Non-pigmented ciliary epithelial cell (primary cell): ENCODE results near the gene LZTS3.
"Not testable (repeated sequence)": the region's sequence is repeated elsewhere in the genome, so short reads cannot be mapped to it uniquely, and the experiment has no call there.

Experiments
- DNase-seq: peaks from one replicate; pipeline ENCODE4 v3.0.0-alpha.2; 2010; ENCODE audit warnings: low read depth

The LZTS3 gene

DNA sequence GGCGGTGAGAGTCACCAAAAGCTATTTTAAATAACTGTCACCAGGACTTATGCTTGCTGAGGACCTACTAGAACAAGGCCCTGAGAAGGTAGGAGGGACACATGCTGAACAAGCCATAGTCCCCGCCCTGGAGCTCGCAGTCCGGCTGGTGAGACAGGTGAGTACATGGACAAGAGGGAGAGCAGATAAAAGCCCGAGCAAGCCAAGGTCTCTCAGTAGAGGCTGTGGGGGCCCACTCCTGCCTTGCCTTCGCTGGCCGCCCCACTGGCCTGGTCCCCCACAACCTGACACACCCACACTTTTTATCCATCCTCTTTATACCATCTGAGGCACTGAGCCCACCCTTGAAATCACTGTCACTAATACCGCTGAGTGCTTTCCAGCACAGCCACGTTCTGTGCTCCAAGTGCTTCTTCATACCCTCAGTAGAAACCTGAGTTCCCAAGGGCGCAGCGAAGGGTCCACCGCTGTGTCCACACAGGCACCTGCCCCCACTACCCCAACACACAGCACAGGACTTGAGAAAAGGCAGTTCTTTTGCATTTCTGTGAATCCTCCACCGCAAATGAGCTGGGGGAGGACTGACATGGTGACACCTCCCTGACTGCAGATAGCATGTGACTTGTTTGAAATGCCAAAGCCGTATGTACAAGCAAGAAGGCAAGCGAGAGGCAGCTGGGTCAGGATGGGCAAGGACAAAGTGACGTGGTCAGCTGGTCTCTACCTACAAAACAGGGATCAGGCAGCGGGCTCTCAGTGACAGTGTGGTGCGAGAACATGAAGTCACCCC, 19.1 kb upstream of the LZTS3 start:
- no peak for DNase-seq

DNA sequence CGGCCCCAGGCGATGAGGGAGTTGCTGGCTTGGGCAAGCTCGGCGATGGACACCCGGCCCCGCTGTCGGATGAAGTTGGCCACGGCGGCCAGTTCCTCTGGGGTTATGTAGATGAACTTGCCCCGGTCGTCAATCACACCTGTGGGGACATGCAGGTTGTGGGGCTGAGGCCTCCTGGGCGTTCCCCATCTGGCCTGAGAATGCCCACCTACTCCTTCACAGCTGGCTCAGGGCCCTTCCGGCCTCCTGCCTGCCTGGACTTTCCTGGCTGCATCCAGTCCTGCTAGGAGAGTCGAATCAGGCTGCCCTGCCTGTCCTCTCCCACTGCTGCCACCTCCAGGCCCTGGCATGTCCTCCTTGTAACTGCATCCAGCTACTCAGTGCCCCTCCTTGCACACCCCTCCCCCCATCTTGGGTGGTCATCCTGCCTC, 17.3 kb upstream of the LZTS3 start:
- DNase-seq, result no peak

DNA sequence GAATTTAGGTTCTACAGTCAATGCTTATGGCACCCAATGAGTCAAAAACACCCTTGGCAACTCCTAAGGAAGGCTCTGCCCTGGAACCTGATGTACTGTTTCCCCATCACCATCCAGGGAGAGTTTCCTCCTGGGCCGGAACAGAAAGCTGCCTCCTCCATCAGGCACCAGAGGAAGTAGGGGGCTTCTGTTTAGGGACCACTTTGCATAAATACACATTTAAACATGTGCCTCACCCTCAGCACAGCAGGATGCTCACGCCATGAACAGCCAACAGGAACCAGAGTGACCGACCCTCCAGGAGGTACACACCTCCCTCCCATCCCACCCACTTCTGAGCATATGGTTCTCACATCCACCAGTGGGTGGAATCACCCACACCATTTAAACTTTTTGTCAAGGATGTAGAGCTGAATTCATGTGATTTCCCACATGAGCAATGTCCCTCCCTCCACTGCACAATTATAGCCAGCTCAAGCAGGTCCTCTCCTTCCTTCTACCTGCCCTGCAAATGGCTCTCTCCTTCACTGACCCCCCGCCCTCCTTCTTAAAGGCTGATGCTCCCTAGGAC, 16.3 kb upstream of the LZTS3 start:
- no peak for DNase-seq

DNA sequence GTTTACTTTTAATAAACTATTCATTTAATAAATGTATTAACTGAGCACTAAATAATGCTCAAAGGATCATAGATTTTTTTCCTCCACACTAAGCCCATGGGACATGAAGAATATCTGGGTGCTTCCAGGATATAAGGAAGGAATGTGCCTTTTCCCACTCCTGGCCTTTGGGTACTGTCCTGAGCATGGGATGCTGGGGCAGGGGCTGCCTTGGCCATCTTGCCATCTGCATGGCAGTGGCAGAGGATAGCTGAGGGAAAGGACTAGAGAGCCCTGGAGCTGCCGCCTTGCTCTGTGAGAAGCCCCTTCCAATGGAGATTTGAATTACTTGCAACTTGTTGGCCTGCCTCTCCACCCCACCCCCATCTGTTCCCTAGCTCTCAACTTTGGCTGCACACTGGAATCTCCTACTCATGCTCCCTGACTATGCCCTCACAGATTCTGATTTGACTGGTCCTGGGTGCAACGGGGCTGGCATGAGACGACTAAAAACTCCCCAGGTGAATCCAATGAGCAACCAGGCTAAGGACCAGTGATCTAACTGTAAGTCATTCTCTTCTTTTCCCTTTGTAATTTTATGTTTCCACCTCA, 15.6 kb upstream of the LZTS3 start:
- DNase-seq, result no peak

DNA sequence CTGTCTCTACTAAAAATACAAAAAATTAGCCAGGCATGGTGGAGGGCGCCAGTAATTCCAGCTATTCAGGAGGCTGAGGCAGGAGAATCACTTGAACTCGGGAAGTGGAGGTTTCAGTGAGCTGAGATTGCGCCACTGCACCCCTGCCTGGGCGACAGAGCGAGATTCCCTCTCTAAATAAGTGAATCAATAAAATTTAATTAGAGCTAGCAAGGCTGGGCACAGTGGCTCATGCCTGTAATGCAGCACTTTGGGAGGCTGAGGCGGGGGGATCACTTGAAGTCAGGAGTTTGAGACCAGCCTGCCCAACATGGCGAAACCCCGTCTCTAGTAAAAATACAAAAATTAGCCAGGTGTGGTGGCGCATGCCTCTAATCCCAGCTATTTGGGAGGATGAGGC, 14.5 kb upstream of the LZTS3 start:
- DNase-seq, result not testable (repeated sequence)

DNA sequence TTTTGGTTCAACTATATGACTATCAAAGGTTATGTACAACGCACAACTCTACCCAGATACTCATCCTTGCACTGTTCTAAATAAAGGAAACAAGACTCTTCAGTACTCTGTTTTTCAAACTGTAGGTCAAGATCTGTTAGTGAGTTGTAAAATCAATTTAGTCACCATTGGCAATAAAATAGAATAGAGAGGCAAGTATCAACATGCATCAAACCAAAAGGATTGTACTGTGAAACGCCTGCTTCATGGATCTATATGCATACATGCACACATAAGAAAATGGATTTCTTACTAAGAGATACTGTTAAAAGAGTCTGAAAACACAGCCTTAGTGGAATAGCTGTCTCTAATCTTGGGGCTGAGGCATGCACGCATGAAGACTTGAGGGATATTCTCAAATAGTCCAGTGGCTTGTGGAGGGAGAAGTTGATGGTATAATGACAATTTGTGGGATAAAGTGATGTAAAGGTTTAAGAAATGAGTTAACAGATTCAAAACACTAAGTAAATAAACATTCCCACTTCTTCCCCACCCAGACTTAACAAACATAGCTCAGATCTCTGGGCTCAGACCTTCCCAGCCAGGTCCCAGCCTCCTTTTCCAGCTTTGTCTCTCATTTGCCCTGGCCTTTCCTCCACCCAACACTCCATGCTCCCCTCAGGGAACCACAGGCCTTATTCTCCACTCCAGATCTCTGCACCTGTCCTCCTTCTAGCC, 10.7 kb upstream of the LZTS3 start:
- DNase-seq, result no peak

DNA sequence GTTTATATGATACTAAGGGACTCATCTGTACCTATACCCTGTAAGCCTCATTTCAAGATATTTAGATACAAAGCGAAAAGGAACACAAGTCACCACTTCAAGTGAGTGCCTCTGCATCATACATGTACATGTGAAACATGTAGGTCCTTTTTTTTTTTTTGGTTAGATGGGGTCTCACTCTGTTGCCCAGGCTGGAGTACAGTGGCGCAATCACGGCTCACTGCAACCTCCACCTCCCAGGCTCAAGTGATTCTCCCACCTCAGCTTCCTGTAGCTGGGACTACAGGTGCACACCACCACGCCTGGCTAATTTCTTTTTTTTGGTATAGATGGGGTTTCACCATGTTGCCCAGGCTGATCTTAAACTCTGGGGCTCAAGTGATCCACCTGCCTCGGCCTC, 9.1 kb upstream of the LZTS3 start:
- DNase-seq, result not testable (repeated sequence)

DNA sequence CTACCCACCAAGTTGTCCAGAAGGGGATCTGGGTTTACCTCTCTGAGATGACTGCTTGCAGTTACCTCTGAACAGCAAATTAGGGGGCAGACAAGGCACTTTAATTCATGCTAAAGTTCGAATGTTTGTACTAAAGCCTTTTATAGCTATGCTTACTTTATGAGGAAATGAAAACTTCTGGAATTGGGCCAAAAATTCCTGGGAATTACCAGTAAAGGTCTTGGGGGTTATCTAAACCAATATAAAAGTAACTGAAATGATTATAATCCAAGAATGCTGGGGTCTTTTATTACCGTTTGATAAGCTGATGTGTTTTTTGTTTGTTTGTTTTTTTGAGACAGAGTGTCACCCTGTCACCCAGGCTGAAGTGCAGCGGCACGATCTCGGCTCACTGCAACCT, 7.9 kb upstream of the LZTS3 start:
- DNase-seq, result no peak

DNA sequence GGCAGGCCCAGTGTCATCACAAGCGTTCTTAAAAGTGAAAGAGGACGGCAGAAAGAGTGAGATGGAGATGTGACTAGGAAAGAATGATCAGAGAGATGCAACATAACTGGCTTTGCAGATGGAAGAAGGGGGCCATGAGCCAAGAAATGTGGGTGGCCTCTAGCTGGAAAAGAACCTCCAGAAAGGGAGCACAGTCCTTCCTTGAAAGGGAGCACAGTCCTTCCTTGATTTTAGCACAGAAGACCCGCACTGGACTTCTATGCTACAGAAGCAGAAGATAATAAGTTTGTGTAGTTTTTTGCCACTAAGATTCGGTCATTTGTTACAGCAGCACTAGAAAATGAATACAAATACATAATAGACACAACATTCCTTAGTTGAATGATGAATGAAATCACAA, 7.0 kb upstream of the LZTS3 start:
- DNase-seq, result no peak

DNA sequence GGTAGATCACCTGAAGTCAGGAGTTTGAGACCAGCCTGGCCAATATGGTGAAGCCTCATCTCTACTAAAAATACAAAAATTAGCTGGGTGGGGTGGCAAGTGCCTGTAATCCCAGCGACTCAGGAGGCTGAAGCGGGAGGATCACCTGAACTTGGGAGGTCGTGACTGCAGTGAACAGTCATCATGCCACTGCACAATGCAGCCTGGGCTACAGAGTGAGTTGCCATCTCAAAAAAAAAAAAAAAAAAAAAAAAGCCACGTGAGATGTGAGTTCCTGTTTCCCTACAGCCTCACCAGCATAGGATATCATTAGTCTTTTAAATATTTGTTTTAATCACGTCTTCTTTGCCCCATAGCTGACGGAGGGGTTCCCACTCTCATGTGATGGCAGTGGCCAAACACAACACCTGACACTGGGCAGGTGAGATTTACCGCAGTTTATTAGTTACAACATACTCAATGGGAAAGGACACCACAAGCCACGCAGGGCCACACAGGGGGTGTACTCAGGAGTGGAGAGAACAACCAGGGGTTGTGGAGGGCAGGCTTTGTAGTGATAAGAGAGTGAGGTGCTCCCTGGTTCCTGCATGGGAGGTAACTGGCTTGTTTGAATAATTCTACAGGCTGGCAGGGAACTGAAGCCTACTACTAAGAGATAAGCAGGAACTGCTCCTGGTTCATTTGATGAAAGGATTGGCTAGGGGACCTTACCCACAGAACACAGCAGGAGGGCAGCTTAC, 4.6 kb upstream of the LZTS3 start:
- no peak for DNase-seq

DNA sequence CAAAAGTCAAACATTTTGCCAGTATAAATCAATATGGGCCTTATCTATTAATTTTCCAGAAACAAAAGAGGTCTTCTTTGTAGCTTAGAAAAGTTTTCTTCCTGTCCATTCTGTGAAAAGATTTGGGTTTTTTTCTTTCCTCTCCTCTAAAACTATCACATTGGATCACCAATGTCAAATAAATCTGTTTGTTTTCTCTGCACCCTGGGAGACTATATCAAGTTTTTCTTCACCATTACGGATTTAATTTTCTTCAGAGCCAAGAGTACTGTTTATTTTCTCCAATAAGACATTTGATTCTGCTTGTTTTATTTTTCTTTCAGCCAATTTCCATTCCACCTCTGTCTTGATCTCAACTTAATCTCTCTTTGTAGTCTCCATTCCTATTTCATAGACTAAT, 1.9 kb upstream of the LZTS3 start:
- no peak for DNase-seq

DNA sequence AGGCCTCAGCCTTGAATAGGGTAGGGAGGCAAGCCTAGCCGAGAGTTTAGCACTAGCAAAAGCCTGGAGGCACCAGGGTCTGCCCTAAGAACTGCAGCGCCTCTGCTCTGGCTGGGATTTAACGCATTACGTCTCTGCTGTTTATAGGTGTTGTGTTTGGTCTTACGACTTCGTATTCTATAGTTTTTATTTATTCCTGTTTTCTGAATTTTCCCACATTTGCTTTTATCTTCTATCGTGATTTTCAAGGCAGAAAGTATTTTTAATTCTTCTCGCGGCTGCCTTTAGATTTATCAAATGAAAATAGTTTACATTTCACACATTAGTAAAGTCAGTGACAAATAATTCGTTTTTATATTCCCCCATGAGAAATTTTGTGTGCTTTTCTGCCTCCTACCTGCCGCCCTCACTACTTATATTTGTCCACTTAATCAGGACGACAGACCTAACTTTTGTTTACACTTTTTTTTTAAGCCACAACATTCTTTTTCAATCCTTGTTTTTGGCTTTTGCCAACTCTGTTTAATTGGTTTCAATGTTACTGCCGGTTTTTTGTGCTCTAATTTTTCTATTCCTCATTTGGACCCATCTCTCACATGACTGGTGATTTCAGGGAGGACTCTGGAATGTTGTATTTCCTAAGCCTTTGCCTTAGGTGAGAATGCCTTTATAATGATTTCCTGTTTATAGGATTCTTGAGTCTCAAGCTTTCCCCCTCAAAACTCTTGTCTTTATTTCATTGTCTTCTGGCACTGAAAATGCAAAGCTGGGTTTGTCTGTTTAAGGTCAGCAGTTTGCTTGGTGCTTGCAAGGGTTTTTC, 1.3 kb upstream of the LZTS3 start:
- no peak for DNase-seq

DNA sequence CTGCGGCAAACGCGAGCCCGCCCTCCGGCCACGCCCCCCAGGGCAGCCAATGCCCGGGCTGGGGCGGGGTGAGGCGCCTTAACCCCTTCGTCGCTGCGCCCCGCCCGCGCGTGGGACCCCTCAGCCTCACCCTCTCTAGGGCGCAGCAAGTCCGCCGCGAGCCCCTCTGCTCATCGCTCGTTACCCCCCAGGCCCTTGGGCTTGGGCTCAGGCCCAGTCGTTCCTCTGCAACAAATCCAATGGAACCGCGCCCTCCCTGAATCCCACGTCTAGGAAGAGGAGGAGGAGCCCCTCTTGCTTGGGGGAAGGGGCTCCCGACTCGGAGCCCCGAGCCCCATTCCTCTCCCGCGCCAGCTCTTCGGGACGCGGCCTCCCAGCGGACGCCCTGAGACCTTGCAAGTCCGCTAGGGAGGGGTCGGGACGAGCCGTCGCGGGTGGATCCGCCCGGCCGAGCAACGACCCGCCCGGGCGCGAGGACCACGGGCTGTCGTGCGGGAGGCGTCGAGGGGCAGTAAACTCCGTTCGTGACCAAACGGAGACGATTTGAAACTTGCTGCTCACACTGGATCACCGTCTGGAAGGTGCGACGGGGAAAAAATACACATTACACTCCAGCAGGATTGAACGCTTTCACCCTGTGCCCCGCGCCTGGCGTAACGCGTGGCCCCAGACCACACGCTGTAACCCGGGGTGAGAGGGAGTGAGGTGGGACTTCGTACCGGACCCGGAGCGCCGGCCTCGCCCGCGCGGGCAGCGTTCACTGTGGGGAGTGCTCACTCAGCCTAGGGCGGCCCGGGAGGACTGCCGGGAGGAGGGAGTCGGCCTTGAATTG, 477 bp upstream of the LZTS3 start:
- no peak for DNase-seq

DNA sequence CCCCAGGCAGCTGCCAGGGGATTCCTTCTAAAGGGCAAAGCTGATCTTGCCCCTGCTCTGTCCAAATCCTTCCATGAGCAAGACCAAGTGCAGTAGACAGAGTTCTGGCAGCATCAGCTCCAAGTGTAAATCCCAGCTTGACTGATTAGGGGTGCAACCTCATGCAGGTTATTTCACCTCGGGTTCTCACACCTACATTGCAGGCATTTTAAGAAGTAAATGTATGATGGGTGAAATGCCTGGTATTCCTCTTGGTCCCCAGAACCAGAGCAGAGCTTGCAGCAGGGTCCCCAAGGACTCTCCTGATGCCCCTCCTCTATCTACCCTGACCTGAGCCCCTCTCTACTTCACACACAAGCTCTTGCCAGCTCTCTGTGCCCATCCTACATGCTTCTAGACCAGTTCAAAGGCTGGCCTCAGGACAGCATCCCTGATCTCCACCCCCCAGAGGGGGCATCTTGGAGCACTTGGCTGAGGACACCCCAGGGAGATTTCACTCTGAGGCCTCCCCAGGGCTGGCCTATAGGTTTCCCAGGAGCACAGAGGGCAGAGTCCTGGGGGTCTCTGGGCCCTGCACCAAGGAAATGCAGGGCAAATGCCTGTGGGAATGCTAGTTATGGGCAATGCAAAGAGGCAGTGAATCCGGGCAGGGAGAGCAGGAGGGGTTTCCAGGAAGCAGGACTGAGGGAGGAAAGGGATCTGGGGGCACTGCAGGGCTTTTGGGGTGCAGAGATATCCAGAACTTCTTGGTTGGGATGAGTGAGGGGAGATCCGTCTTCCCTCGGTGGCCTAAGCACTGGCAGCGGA, 1.0 kb downstream of the LZTS3 start:
- no peak for DNase-seq

DNA sequence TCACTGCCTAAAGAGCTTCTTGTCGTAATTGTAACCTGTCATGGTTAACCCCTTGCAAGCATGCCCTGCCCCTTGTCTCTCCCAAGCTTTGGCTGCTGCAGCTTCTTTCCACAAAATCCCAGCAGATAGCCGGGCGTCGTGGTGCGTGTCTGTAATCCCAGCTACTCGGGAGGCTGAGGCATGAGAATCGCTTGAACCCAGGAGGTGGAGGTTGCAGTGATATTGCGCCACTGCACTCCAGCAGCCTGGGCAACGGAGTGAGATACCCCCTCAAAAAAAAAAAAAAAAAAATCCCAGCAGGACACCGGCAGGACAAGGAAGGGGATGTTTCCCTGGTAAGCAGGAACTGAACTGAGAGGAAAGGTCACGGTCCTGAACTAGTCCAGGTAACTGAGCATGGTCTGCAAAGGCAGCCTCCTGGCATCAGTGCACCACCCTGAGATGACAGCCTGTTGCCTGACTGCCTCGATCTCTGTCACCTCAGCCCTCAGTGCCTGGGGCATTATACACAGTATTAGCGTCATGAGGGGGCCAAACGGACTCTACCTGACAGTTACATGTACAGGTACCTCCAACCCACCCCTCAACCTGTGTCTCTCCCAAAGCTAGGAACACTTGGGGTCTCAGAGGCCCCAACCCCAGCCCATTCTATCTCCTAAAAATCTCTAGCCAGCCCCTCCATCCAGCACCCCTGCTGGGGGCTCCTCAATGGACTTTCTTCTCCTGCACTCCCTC, 1.8 kb downstream of the LZTS3 start:
- DNase-seq, result no peak

DNA sequence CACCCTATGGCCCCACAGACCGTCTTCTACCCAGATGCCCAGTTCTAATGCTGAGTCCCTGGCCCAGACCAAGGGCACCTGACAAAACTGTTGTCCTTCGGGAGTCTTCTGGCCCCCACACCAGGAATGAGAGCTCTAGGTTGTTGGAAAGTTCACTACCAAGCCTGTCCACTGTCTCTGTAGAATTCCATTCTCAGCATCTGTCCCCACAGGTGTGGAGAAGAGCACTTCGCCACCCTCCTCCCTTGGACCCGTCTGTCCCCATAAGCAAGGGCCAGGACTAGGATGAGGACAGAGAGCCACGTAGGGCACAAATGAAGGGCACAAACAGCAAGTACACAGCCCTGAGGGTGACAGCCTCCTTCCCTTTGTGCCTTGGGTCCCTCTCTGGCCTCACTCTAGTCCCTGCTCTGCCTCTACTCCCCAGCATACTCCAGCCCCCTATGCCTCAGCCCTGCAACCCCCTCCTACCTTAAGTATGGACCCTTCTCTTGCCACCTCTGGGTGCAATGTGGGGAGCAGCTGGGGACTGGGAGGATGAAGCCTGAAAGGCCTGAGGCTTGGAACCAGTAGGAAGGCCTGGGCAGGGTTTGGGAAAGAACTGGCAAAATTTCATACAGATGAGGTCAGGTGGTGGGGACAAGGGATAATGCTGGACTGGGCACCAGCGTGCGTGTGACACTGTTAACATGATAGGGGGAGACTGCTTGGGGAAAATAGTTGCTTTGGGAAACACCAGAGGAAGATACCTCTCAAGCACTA, 4.3 kb downstream of the LZTS3 start:
- DNase-seq, result no peak

DNA sequence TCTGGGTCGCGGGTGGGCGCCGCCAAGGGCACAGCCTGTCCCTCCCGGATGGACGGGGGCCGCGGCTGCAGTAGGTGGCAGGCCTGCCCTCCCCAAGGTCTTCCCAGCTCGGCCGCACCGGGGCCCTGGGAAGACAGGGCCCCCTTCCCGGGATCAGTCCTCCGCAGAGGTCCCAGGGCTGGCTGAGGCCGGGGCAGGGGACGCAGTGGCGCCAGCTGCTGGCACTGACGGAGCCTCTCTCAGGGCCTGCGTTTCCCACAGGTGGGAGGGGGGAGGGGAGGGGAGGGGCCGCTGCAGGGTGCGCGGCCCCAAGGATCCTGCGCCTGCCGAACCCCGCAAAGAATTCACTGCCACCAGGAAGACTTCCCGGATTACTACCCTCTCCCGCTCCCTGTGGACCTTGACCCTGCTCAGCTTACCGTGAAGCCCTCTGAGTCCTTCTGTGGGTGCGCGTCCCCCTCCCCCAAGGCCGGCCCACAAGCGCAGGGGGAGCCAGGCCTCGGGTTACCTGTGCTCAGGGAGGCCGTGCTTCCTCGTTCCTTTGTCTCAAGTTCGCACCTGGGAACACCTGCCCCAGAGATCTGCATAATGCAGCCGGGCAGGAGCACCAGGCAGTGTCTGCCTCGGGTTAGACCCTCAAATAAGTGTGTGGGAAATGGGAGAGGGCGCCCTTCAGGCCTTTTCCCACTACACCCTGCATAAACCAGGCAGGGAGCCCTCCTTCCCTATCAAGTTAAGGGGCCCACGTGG, 5.1 kb downstream of the LZTS3 start:
- DNase-seq, result no peak

DNA sequence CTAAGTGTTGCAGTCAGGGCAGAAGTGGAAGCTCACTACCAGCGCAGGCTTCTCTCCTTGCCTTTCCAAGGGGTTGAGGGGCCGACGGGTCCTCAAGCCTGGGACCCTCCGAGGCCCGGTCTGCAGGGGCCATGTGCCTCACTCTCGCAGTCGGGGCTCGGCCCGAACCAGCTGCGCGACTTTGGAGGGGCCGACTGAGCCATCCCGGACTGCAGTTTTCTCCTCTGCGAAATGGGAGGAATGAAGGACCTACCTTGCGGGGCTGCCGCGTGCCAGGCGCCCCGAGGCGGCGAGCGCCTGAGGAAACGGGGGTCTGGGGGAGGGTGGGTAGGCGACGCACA, 5.6 kb downstream of the LZTS3 start:
- no peak for DNase-seq
